Chondrocyte (in vitro differentiated cells): ENCODE data around the gene ACVRL1. TPM values are rescaled to one million over a fixed set of nuclear protein-coding genes. Genes with fewer than 3 reads are reported as not detected.

Source experiments
- DNase-seq: peaks from one replicate; pipeline ENCODE4 v3.0.0; 2021; ENCODE audit warnings: mixed read lengths, low spot score
- H3K27ac Mint-ChIP-seq: one replicate; pipeline ENCODE4 v1.8.0; 2021; ENCODE audit warnings: mild to moderate bottlenecking, moderate library complexity, mixed read lengths; ENCODE audit not compliant: unreplicated experiment
- H3K27me3 Mint-ChIP-seq: 2 replicates; pipeline ENCODE4 v1.8.0; 2021; ENCODE audit warnings: low read depth, mixed read lengths
- H3K36me3 Mint-ChIP-seq: 2 replicates; pipeline ENCODE4 v1.8.0; 2021; ENCODE audit warnings: low read depth, mixed read lengths
- H3K4me1 Mint-ChIP-seq: 2 replicates; pipeline ENCODE4 v1.8.0; 2021; ENCODE audit warnings: low read depth, mild to moderate bottlenecking, mixed read lengths
- H3K4me3 Mint-ChIP-seq: one replicate; pipeline ENCODE4 v1.8.0; 2021; ENCODE audit warnings: mild to moderate bottlenecking, moderate library complexity, mixed read lengths; ENCODE audit not compliant: unreplicated experiment
- H3K9me3 Mint-ChIP-seq: 2 replicates; pipeline ENCODE4 v1.8.0; 2021; ENCODE audit warnings: low read depth, mixed read lengths
- CTCF ChIP-seq: fragments of 200-600 bp; sonication (generic); IDR thresholded peaks from 2 replicates; pipeline ENCODE4 v1.5.0; 2021; ENCODE audit warnings: antibody characterized with exemption, mild to moderate bottlenecking, moderate library complexity
- total RNA-seq: library from RNA; stranded (reverse); gene quantifications from 3 replicates; pipeline ENCODE4 v1.2.1, GENCODE V29; 2021

ACVRL1 gene
- total RNA-seq, 1 donor from 2014 or later = 0.60 TPM

- no peak for TF ChIP-seq CTCF
- peaks cover 5% of the 10 kb centered on the region for H3K9me3 Mint-ChIP-seq
- no peak overlapping the region for H3K4me3 Mint-ChIP-seq
- H3K27me3 Mint-ChIP-seq = no peaks in the 10 kb centered on the region
- H3K4me1 Mint-ChIP-seq = no peaks in the 10 kb centered on the region
- H3K36me3 Mint-ChIP-seq = no peaks in the 10 kb centered on the region
- no peak overlapping the region for H3K27ac Mint-ChIP-seq
- no peak for DNase-seq
These were observed 55.4 kb downstream of the ACVRL1 start for GRCh38 chr12:51962737-51963136.

GRCh38 chr12:51963477-51963876, 56.2 kb downstream of the ACVRL1 start:
- DNase-seq = no peak
- Mint-ChIP-seq H3K4me1 (no peaks in the 10 kb centered on the region), H3K36me3 (no peaks in the 10 kb centered on the region), H3K9me3 (peaks cover 5% of the 10 kb centered on the region), H3K27ac (no peak overlapping the region), H3K4me3 (no peak overlapping the region), H3K27me3 (no peaks in the 10 kb centered on the region)
- no peak for TF ChIP-seq CTCF

GRCh38 chr12:51969643-51970042, 62.3 kb downstream of the ACVRL1 start:
- no peaks in the 10 kb centered on the region for H3K36me3 Mint-ChIP-seq

GRCh38 chr12:51970904-51971646, 63.8 kb downstream of the ACVRL1 start:
- Mint-ChIP-seq H3K4me3 (no peak overlapping the region), H3K27ac (peak overlapping the region; percentile 79), H3K4me1 (peaks cover 57% of the 10 kb centered on the region), H3K9me3 (no peaks in the 10 kb centered on the region), H3K27me3 (no peaks in the 10 kb centered on the region), H3K36me3 (peaks cover 6% of the 10 kb centered on the region)
- no peak for DNase-seq
- TF ChIP-seq CTCF = peak; percentile 77

More at GRCh38 chr12:51969643-51970042, 62.3 kb downstream of the ACVRL1 start:
- Mint-ChIP-seq H3K4me1 (peaks cover 47% of the 10 kb centered on the region), H3K9me3 (peaks cover 5% of the 10 kb centered on the region), H3K4me3 (no peak overlapping the region), H3K27me3 (no peaks in the 10 kb centered on the region), H3K27ac (no peak overlapping the region)
- no peak for TF ChIP-seq CTCF
- no peak for DNase-seq

GRCh38 chr12:51971679-51972421, 64.5 kb downstream of the ACVRL1 start:
- Mint-ChIP-seq H3K27me3 (no peaks in the 10 kb centered on the region), H3K36me3 (peaks cover 14% of the 10 kb centered on the region), H3K4me1 (peaks cover 63% of the 10 kb centered on the region), H3K27ac (peak overlapping the region; percentile 79), H3K9me3 (no peaks in the 10 kb centered on the region), H3K4me3 (no peak overlapping the region)
- no peak for TF ChIP-seq CTCF
- no peak for DNase-seq
